HG02763 (cell line): Measurements from ENCODE around the gene PFKL.
"Not testable (repeated sequence)": the region's sequence is repeated elsewhere in the genome, so short reads cannot be mapped to it uniquely, and the experiment has no call there.

Source experiments
- ATAC-seq: cut with Tn5 transposase; IDR thresholded peaks from one replicate; pipeline ENCODE4 v1.9.1; 2021; ENCODE audit warnings: mild to moderate bottlenecking, moderate library complexity; ENCODE audit not compliant: unreplicated experiment

PFKL gene

DNA sequence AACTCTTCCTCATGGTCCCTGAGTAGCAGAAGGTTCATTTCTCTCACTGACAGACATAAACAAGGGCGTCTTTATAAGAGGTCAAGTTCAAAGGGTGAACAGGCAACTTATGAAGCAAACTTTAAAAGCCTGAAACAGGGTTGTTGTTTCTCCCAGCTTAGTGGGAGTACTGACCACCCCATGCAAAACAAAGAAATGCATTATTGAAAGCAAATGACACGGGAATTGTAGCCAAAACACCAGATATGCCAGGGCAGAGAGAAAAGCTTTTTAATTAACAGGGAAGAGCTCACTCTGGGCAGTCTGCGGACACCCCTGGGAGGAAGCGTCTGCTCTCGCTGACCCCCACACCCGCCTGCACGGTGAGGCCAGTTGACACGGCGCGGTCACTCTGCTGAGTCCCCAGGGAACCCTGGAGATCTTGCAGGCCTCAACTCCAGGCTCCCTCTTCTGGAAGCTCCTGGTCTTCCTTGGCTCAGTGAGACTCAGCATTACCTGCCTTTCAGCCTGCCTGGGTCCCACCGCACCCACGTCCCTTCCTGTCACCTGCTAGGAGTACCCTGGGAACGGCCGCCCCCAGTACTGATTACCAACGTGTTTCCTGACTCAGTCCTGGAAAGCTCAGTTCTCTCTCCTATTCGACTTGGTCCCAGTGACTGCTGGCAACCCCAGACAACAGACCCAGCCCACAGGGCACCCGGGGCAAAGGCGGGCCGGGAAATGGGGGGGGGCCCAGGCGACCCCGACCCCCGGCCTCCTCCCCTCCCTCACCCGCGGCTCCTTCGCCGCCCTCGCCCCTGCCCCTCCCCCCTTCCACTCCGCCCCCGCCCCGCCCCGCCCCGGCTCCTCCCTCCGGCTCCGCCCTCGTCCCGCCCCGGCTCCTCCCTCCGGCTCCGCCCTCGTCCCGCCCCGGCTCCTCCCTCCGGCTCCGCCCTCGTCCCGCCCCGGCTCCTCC, 38.4 kb downstream of the PFKL start:
- no peak for ATAC-seq

DNA sequence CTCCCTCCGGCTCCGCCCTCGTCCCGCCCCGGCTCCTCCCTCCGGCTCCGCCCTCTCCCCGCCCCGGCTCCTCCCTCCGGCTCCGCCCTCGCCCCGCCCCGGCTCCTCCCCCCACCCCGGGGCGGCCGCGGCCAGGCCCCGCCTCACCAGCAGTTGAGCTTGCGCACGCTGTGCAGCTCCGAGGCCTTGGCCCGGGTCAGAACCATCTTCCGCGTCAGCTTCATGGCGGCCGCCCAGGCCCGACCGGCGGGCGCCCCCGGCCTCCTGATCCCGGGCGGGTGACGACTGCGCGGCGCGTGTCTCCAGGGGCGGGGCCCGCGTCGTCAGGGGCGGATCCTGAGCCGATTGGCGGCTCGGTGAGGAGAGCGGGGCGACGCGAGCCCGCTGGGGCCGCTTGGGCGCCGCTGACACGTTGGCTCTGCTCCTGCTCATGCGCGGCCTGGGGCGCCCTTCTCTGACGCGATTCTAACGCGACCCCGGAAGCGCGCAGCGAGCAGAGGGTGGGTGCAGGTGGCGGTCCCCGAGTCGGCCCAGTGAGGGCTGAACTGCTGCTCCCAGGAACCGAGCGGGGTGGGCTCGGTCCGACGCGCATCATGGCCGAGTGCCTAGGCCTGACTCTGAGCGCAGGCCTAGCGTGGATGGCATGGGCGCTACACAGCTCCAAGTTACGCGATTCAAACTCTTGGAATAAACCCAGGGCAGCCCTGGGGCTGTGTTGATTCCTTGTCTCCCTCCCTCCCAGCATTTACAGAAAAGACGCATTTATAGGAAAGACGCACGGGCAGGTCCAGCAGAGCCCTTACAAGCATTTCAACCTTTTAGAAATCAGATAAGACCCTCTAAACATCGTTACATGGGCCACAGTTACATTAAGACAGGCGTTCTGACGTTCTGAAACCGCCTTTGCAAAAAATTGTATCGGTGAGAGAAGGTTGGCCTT, 39.4 kb downstream of the PFKL start, which contains the start of gene CFAP410:
CFAP410 (minus strand) TSS at position 420 of the 940 bp plus-strand sequence; CDS start at position 224, 196 bp downstream.
- ATAC-seq: peak; percentile 87

DNA sequence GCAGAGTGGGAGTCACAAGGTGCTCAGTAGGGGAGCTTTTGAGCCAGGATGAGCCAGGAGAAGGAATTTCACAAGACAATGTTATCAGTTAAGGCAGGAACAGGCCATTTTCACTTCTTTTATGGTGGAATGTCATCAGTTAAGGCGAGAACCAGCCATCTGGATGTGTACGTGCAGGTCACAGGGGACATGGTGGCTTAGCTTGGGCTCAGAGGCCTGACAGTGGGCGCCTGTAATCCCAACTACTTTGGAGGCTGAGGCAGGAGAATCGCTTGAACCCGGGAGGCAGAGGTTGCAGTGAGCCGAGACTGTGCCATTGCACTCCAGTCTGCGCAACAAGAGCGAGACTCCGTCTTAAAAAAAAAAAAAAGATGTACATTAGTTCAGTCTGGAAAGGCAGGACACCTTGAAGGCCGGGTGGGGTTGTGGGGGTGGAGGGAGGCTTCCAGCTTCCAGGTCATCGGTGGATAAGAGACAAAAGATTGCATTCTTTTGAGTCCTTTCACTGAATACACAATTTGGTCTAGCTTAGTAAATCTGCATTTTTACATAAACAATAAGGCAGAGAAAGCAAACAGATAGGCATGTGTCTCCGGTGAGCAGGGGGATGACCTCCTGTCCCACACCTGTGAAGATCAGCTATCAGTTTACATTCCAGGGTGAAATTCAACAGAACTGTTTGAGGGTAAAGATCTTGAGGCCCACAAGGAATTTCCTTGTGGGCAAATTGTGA, 42.0 kb downstream of the PFKL start:
- ATAC-seq: not testable (repeated sequence)

DNA sequence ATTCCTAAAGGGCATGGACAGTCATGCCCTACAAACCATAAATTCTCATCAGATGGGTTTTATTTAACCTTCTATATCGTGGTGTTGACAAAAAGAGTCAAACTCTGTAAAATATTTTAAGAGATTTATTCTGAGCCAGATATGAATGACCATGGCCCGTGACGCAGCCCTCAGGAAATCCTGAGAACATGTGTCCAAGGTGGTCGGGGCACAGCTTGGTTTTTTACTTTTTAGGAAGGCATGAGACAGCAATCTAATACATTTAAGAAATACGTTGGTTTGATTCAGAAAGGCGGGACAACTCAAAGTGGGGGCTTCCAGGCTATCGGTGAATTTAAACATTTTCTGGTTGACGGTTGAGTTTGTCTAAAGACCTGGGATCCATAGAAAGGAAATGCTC, 43.1 kb downstream of the PFKL start:
- not testable (repeated sequence) for ATAC-seq

GRCh38 chr21:44344541-44345183, 44.8 kb downstream of the PFKL start:
- no peak for ATAC-seq

DNA sequence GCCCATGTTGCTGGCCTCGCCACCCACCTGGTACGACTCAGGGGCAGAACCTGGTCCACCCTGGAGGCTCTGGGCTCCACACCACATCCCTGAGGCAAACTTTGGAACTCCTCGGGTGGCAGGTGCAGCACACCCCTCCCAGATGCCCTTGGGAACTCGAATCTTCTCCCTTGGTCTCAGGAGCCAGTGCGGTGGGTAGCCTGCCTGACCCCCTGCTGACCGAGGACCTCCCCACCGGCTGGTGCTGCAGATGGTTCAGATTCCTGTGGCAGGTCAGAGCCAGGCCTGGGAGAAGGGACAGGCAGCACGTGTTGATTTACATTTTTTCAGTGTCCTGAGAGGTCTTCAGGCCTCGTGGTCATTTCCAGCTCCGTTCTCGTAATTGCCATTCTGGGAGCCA, 45.6 kb downstream of the PFKL start:
- no peak for ATAC-seq

- ATAC-seq: no peak
Measured at GRCh38 chr21:44347911-44348451, 48.1 kb downstream of the PFKL start.

DNA sequence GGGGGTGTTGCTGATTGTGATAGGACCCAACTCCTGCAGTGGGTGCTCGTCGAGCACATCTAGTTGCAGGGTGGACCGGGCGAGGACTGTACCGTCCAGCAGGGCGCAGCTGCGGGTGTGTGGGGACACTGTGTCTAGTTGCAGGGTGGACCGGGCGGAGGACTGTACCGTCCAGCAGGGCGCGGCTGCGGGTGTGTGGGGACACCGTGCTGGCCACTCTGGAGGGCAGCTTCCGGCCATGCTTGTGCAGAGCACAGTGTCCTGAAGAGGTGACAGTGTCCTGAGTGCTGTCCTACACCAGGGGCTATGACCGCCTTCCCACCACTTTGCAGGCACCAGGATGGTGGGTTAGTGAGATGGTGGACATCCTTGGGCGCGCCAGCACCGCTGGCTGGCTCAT, 49.0 kb downstream of the PFKL start:
- ATAC-seq: no peak

GRCh38 chr21:44349416-44349846, 49.6 kb downstream of the PFKL start:
- no peak for ATAC-seq

DNA sequence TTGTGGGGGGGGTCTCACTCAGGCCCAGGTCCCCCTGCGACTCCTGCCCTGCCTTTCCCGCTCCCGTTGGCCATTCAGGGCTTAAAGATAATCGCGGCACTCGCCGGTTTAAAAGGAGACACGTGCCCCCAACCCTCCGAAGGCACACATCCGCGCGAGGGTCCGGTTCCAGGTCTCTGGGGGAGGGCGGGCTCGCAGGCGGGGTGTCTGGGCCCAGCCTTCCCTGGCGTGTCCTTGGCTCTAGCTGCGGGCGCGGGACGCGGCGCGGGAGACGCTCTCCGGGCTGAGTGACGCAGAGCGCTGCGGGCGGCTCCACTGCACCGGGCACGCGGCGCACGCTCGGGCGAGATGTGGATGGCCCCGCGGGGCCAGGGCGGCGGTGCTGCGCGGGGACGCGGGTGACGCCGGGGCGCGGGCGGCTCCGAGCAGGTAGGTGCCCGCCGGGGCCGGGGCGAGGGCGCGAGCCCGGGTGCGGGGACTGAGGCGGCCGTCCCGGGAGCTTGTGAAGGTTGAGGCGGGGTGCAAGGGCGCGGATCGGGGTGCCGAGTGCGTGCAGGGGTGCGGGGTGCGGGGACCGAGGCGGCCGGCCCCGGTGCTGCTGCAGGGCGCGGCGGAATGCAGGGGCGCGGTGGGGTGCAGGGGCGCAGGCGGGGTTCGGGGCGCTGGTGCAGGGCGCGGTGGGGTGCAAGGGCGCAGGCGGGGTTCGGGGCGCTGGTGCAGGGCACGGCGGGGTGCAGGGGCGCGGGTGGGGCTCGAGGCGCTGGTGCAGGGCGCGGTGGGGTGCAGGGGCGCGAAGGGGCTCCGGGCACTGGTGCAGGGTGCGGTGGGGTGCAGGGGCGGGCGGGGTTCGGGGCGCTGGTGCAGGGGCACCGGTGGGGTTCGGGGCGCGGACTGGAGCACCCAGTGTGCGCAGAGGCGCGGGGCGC, 50.3 kb downstream of the PFKL start:
- ATAC-seq: no peak

DNA sequence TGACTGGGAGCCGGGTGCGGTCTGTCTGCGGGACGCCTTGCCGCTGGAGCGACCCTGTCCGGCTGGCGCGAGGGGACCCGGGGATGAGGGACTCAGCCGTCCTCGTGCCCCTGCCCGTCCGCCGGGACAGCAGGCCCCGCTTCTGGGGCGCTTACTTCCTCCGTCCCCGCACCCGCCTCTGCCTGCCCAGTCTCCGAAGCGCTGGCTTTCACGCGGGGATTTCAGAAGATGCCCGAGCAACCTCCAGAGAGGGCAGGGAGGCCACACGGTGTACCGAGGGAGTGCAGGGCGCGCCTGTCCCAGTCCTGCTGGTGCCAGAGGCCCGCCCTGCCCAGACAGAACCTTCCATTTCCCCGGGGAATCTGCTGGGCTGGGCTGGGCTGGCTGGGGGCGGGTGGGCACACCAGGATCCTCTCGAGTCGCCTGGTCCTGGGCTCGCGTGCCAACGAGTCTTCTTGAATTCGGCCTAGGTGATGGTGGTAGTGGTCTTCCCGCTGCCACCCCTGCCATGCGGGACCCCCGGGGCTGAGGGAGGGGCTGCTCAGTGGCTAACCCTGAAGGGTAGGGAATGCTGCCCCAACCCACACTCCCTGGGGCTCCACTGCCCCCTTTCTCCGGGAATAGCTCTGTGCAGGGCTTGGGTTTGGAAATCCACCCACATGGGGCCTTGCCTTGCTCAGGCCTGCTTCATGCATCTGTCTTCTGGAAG, 51.1 kb downstream of the PFKL start:
- ATAC-seq: no peak

- ATAC-seq: no peak
Measured at GRCh38 chr21:44351535-44352252, 51.8 kb downstream of the PFKL start.

DNA sequence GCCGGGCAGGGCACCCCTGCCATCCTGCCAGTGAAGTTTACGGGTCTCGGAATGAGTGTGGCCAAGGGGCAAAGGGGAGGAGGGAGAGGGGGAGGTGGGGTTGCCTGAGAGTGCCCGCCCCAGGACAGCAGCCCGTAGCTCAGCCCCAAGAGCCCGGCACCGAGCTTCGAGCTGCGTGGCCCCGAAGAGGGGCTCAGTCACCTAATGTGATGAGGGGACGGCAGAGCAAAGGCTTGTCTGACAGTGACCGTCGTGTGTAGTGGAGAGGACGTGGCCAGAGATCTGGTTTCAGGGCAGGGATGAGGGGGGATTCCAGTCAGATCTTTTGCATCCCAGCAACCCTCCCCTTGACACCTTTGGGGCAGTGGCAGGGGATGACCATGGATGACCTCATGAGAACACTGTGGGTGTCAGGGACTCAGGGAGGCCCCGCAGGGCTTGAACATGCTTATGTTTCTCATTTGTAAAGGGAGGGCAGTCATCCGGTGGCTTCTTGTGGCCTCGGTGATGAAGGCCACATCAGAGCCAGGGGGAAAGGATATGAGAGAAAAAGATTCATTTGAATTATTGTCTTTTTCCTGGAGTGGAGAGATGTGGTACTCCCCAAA, 52.5 kb downstream of the PFKL start:
- no peak for ATAC-seq

DNA sequence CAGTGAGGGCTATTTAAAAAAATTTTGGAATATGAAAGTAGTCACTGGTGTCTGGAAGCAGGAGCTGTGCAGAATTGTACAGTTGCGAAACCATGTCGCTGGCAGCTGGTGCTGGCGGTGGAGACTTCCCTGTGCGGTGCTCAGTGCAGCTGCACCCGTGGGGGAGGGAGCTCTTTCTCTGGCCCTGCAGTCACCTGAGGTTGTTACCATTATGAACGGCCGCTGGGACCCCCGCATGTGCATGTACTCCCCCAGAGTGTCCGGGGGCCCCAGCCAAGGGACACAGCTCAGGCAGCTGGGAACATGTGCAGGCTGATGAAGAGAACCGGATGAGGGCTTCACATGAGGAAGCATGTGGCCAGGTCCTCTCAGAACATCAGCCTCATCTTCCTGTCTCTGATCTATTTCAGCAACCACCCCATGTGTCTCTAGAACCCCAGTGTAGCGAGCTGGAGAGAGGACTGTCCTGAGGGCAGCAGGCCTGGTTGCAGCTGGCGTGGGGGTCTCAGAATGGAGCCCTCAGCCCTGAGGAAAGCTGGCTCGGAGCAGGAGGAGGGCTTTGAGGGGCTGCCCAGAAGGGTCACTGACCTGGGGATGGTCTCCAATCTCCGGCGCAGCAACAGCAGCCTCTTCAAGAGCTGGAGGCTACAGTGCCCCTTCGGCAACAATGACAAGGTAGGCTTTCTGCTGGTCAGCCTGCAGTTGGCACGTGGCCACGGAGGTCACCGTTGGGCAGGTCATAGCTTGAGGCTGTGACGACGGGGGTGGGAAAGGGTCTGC, 53.5 kb downstream of the PFKL start, which contains the start of gene TRPM2:
TRPM2 (plus strand) TSS at position 431 of the 780 bp plus-strand sequence; CDS start at position 511, 80 bp downstream.
- ATAC-seq: no peak

DNA sequence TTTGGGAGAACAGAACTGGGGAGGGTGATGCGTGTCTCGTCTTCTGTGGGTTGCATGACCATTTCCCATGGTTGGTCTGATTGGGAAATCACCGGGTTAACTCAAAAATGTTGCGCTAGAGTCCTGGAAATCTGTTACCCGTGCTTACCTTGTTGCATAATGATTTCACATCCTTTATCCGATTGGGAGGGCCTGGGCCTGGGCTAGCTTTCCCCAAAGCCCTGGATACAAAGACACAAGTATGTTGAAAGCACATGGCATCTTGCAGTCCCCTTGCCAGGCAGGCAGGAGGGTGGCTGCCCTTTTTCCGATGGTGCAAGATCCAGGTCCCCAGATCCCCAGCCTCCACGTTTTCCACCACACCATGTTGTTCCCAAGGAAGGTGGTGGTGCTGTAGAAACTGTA, 54.1 kb downstream of the PFKL start:
- ATAC-seq: no peak
